Neural cell (in vitro differentiated cells): Measurements from ENCODE around the gene PDCD2. TPM values are rescaled to one million over a fixed set of nuclear protein-coding genes. Genes with fewer than 3 reads are reported as not detected.

ENCODE experiments used
- H2AFZ ChIP-seq: fragments of 200-600, 300-800 bp; sonication (generic), shearing (Covaris generic); 2 replicates; pipeline ENCODE4 v1.6.0; 2014; ENCODE audit warnings: low read depth, mild to moderate bottlenecking, antibody characterized with exemption, low read length, moderate library complexity
- H3F3A ChIP-seq: fragments of 200-600 bp; shearing (Covaris generic); 2 replicates; pipeline ENCODE4 v1.6.1; 2016; ENCODE audit warnings: mild to moderate bottlenecking, moderate library complexity, mixed read lengths, antibody characterized with exemption, low read length; ENCODE audit not compliant: insufficient read depth, poor library complexity, severe bottlenecking
- H3K27ac ChIP-seq: fragments of 200-600, 300-800 bp; sonication (generic), shearing (Covaris generic); 2 replicates; pipeline ENCODE4 v1.5.1; 2014; ENCODE audit warnings: mild to moderate bottlenecking, low read length, moderate library complexity
- H3K27me3 ChIP-seq: fragments of 300-800, 200-600 bp; sonication (generic), shearing (Covaris generic); 2 replicates; pipeline ENCODE4 v1.6.0; 2014; ENCODE audit warnings: mild to moderate bottlenecking, low read depth, low read length, moderate library complexity; ENCODE audit not compliant: insufficient read depth
- H3K36me3 ChIP-seq: fragments of 300-800, 200-600 bp; sonication (generic), shearing (Covaris generic); 2 replicates; pipeline ENCODE4 v1.5.1; 2014; ENCODE audit warnings: mild to moderate bottlenecking, antibody characterized with exemption, low read length, moderate library complexity; ENCODE audit not compliant: insufficient read depth
- H3K4me2 ChIP-seq: fragments of 300-800, 200-600 bp; sonication (generic), shearing (Covaris generic); 2 replicates; pipeline ENCODE4 v1.6.0; 2014; ENCODE audit warnings: mild to moderate bottlenecking, low read length
- H3K4me3 ChIP-seq: fragments of 300-800, 200-600 bp; sonication (generic), shearing (Covaris generic); 2 replicates; pipeline ENCODE4 v1.5.1; 2014; ENCODE audit warnings: mild to moderate bottlenecking, low read length, moderate library complexity
- H3K79me2 ChIP-seq: fragments of 200-600 bp; shearing (Covaris generic); replicated peaks from 2 replicates; pipeline ENCODE4 v1.6.0; 2014; ENCODE audit warnings: mild to moderate bottlenecking, low read length, moderate library complexity; ENCODE audit not compliant: insufficient read depth
- H3K9ac ChIP-seq: fragments of 300-800, 200-600 bp; sonication (generic), shearing (Covaris generic); 2 replicates; pipeline ENCODE4 v1.6.1; 2016; ENCODE audit warnings: mild to moderate bottlenecking, low read length, mixed read lengths
- H3K9me2 ChIP-seq: fragments of 200-600 bp; shearing (Covaris generic); 2 replicates; pipeline ENCODE4 v1.6.1; 2016; ENCODE audit warnings: mild to moderate bottlenecking, low read length, mixed read lengths; ENCODE audit not compliant: insufficient read depth
- H3K9me3 ChIP-seq: fragments of 200-600, 300-800 bp; sonication (generic), shearing (Covaris generic); 2 replicates; pipeline ENCODE4 v1.6.1; 2016; ENCODE audit warnings: mild to moderate bottlenecking, mixed run types, low read length, moderate library complexity, mixed read lengths
- H4K20me1 ChIP-seq: fragments of 200-600 bp; shearing (Covaris generic); 2 replicates; pipeline ENCODE4 v1.6.1; 2016; ENCODE audit warnings: mild to moderate bottlenecking, mixed run types; ENCODE audit not compliant: insufficient read depth
- CTCF ChIP-seq: fragments of 450-650 bp; IDR thresholded peaks from 2 replicates; pipeline ENCODE4 v1.5.1; 2014; ENCODE audit warnings: antibody characterized with exemption, mild to moderate bottlenecking, moderate library complexity; ENCODE audit not compliant: poor library complexity, severe bottlenecking
- EP300 ChIP-seq: fragments of 450-650 bp; conservative IDR thresholded peaks from 2 replicates; pipeline ENCODE4 v1.6.1; 2014; ENCODE audit warnings: antibody characterized with exemption, mild to moderate bottlenecking, moderate library complexity; ENCODE audit not compliant: poor library complexity, severe bottlenecking
- EZH2 ChIP-seq: fragments of 200-600, 300-800 bp; shearing (Covaris generic), sonication (generic); IDR thresholded peaks from 2 replicates; pipeline ENCODE4 v1.6.1; 2014; ENCODE audit warnings: antibody characterized with exemption, low read length, borderline replicate concordance, mild to moderate bottlenecking; ENCODE audit not compliant: insufficient read depth, poor library complexity, severe bottlenecking
- MXI1 ChIP-seq: fragments of 450-650 bp; conservative IDR thresholded peaks from 2 replicates; pipeline ENCODE4 v1.6.1; 2014; ENCODE audit warnings: antibody characterized with exemption, mild to moderate bottlenecking; ENCODE audit not compliant: poor library complexity, severe bottlenecking
- POLR2AphosphoS5 ChIP-seq: IDR thresholded peaks from 2 replicates; pipeline ENCODE4 v1.6.1; 2012
- RAD21 ChIP-seq: fragments of 450-650 bp; conservative IDR thresholded peaks from 2 replicates; pipeline ENCODE4 v1.6.1; 2014; ENCODE audit warnings: antibody characterized with exemption, mild to moderate bottlenecking, moderate library complexity
- SMC3 ChIP-seq: fragments of 450-650 bp; conservative IDR thresholded peaks from 2 replicates; pipeline ENCODE4 v1.6.1; 2014; ENCODE audit warnings: antibody characterized with exemption, mild to moderate bottlenecking, moderate library complexity; ENCODE audit not compliant: poor library complexity
- TAF1 ChIP-seq: IDR thresholded peaks from 2 replicates; pipeline ENCODE4 v1.6.1; 2012; ENCODE audit warnings: low read depth
- polyA plus RNA-seq: library from polyadenylated mRNA; depleted of rRNA; stranded (reverse); fragments of >200 nt; gene quantifications from 2 replicates; pipeline ENCODE4 v1.2.3, GENCODE V29; 2014
- TF ChIP-seq, protein P1 (sequence below): IDR thresholded peaks from 2 replicates; pipeline ENCODE4 v1.6.1; 2012; ENCODE audit warnings: borderline replicate concordance

Gene PDCD2
- polyA plus RNA-seq, 1 donor from 2014 or later = 132 TPM

DNA sequence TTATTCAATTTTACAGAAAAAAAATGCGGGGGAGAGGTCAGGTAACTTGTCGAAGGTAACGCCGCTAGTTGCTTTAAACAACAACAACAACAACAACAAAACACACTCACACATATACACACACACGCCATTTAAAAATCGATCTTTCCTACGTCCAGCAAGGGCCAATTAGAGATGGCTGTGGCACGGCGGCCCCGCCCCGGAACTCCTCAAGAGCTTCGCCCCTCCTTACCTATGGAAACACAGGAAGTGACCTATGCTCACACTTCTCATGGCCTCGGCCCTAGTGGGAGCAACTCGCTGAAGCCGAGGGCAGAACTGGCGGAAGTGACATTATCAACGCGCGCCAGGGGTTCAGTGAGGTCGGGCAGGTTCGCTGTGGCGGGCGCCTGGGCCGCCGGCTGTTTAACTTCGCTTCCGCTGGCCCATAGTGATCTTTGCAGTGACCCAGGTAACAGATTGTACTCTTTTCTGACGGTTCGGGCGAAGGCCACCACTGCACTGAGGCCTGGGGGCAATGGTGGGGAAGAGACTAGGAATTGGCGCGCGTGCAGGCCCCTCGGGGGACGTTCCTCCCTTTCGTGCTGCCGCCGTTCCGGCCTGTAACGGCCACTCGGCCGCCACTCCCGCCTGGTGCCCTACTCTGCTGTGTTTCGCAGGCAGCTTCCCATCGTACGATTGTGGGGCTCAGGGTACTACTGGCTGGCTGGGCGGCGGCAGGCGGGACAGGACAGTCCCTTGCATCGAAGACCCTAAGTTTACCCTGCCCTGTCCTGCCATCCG lies 30.2 kb downstream of the PDCD2 start, which contains the start of gene TBP:
Gene TBP, plus strand, starts transcription at position 357 of the 783 bp plus-strand sequence. CDS start 2,661 bp downstream, outside the sequence.
- TF ChIP-seq RAD21 = no peak
- peak; percentile 31 for TF ChIP-seq SMC3
- TF ChIP-seq CTCF = no peak
- peak; percentile 86 for TF ChIP-seq POLR2AphosphoS5
- TF ChIP-seq EP300 = peak; percentile 70
- TF ChIP-seq, protein P1, sequence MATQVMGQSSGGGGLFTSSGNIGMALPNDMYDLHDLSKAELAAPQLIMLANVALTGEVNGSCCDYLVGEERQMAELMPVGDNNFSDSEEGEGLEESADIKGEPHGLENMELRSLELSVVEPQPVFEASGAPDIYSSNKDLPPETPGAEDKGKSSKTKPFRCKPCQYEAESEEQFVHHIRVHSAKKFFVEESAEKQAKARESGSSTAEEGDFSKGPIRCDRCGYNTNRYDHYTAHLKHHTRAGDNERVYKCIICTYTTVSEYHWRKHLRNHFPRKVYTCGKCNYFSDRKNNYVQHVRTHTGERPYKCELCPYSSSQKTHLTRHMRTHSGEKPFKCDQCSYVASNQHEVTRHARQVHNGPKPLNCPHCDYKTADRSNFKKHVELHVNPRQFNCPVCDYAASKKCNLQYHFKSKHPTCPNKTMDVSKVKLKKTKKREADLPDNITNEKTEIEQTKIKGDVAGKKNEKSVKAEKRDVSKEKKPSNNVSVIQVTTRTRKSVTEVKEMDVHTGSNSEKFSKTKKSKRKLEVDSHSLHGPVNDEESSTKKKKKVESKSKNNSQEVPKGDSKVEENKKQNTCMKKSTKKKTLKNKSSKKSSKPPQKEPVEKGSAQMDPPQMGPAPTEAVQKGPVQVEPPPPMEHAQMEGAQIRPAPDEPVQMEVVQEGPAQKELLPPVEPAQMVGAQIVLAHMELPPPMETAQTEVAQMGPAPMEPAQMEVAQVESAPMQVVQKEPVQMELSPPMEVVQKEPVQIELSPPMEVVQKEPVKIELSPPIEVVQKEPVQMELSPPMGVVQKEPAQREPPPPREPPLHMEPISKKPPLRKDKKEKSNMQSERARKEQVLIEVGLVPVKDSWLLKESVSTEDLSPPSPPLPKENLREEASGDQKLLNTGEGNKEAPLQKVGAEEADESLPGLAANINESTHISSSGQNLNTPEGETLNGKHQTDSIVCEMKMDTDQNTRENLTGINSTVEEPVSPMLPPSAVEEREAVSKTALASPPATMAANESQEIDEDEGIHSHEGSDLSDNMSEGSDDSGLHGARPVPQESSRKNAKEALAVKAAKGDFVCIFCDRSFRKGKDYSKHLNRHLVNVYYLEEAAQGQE = peak; percentile 61
- peak; percentile 62 for TF ChIP-seq MXI1
- Histone ChIP-seq H3K9me2 (no peaks in the 10 kb centered on the region), H3K36me3 (no peaks in the 10 kb centered on the region), H3K27ac (peak within 1 kb of the TSS; percentile 84), H2AFZ (peak within 1 kb of the TSS; percentile 87), H3K4me3 (peak within 1 kb of the TSS; percentile 86), H4K20me1 (no peaks in the 10 kb centered on the region), H3K9me3 (no peaks in the 10 kb centered on the region), H3K79me2 (peaks cover 67% of the 10 kb centered on the region), H3K9ac (peak within 1 kb of the TSS; percentile 89), H3K27me3 (no peaks in the 10 kb centered on the region), H3K4me2 (peak within 1 kb of the TSS; percentile 86), H3F3A (no peaks in the 10 kb centered on the region)

- H3K36me3 ChIP-seq = no peaks in the 10 kb centered on the region
- peak overlapping the region; percentile 89 for H3K9ac ChIP-seq
- peak overlapping the region; percentile 51 for H3K4me2 ChIP-seq
- H3K4me3 ChIP-seq = peak overlapping the region; percentile 86
- H3K79me2 ChIP-seq = peaks cover 73% of the 10 kb centered on the region
- no peaks in the 10 kb centered on the region for H3F3A ChIP-seq
- H3K9me3 ChIP-seq = no peaks in the 10 kb centered on the region
- H3K27ac ChIP-seq = peak overlapping the region; percentile 84
- TF ChIP-seq EZH2 (no peak), RAD21 (peak; percentile 3), POLR2AphosphoS5 (peak; percentile 62), SMC3 (no peak), CTCF (no peak), TAF1 (no peak), MXI1 (peak; percentile 78), EP300 (peak; percentile 95)
- TF ChIP-seq, protein P1 = no peak
- H3K9me2 ChIP-seq = no peaks in the 10 kb centered on the region
- H2AFZ ChIP-seq = peak overlapping the region; percentile 69
- H4K20me1 ChIP-seq = no peaks in the 10 kb centered on the region
- H3K27me3 ChIP-seq = no peaks in the 10 kb centered on the region
These were observed 30.9 kb downstream of the PDCD2 start for GRCh38 chr6:170553534-170554012.
